ENCODE results near the gene RNF103. TPM values are rescaled to one million over a fixed set of nuclear protein-coding genes. Genes with fewer than 3 reads are reported as not detected.
"Not testable (repeated sequence)": the region's sequence is repeated elsewhere in the genome, so short reads cannot be mapped to it uniquely, and the experiment has no call there.

Gene RNF103
- total RNA-seq, 1 experiment from 2014 or later, result 13.4 TPM

GRCh38 chr2:86592547-86593230, 31.0 kb downstream of the RNF103 start:
- no peak for DNase-seq (ENCODE audit: low read depth, low spot score)

GRCh38 chr2:86589701-86590100, 34.0 kb downstream of the RNF103 start:
- in situ Hi-C loops (cut with HindIII; ENCODE audit: low pct_unique_long_range_greater_than_20kb, low sequenced_read_pairs); DNase-seq (ENCODE audit: low read depth, low spot score): not testable (repeated sequence)

More at GRCh38 chr2:86592547-86593230, 31.0 kb downstream of the RNF103 start:
- in situ Hi-C loops (cut with HindIII; ENCODE audit: low pct_unique_long_range_greater_than_20kb, low sequenced_read_pairs), result no loop called here

- in situ Hi-C loops (cut with HindIII; ENCODE audit: low pct_unique_long_range_greater_than_20kb, low sequenced_read_pairs), result no loop called here
- no peak for DNase-seq (ENCODE audit: low read depth, low spot score)
Measured at GRCh38 chr2:86584151-86584913, 39.3 kb downstream of the RNF103 start.

- DNase-seq (ENCODE audit: low read depth, low spot score), result no peak
- in situ Hi-C loops (cut with HindIII; ENCODE audit: low pct_unique_long_range_greater_than_20kb, low sequenced_read_pairs), result no loop called here
Measured at GRCh38 chr2:86580560-86580959, 43.1 kb downstream of the RNF103 start.

GRCh38 chr2:86577817-86578456, 45.7 kb downstream of the RNF103 start:
- no peak for DNase-seq (ENCODE audit: low read depth, low spot score)
- in situ Hi-C loops (cut with HindIII; ENCODE audit: low pct_unique_long_range_greater_than_20kb, low sequenced_read_pairs), result no loop called here

- no peak for DNase-seq (ENCODE audit: low read depth, low spot score)
- in situ Hi-C loops (cut with HindIII; ENCODE audit: low pct_unique_long_range_greater_than_20kb, low sequenced_read_pairs), result no loop called here
Measured at GRCh38 chr2:86570059-86570458, 53.6 kb downstream of the RNF103 start.

- DNase-seq (ENCODE audit: low read depth, low spot score), result no peak
- in situ Hi-C loops (cut with HindIII; ENCODE audit: low pct_unique_long_range_greater_than_20kb, low sequenced_read_pairs), result no loop called here
Measured at GRCh38 chr2:86566821-86567190, 56.9 kb downstream of the RNF103 start.

- DNase-seq (ENCODE audit: low read depth, low spot score), result no peak
- in situ Hi-C loops (cut with HindIII; ENCODE audit: low pct_unique_long_range_greater_than_20kb, low sequenced_read_pairs), result no loop called here
Measured at GRCh38 chr2:86566158-86566820, 57.4 kb downstream of the RNF103 start.

- in situ Hi-C loops (cut with HindIII; ENCODE audit: low pct_unique_long_range_greater_than_20kb, low sequenced_read_pairs), result no loop called here
- no peak for DNase-seq (ENCODE audit: low read depth, low spot score)
Measured at GRCh38 chr2:86563650-86564061, 60.0 kb downstream of the RNF103 start.

- DNase-seq (ENCODE audit: low read depth, low spot score), result peak; percentile 99
- in situ Hi-C loops (cut with HindIII; ENCODE audit: low pct_unique_long_range_greater_than_20kb, low sequenced_read_pairs), result no loop called here
Measured at GRCh38 chr2:86562922-86563649, 60.6 kb downstream of the RNF103 start, which contains the start of gene CHMP3. Gene CHMP3 (minus strand): TSS chr2:86563443. CDS start chr2:86563348, 95 bp downstream.

GRCh38 chr2:86562485-86562921, 61.2 kb downstream of the RNF103 start:
- in situ Hi-C loops (cut with HindIII; ENCODE audit: low pct_unique_long_range_greater_than_20kb, low sequenced_read_pairs), result no loop called here

GRCh38 chr2:86557836-86558235, 65.8 kb downstream of the RNF103 start:
- in situ Hi-C loops (cut with HindIII; ENCODE audit: low pct_unique_long_range_greater_than_20kb, low sequenced_read_pairs), result no loop called here
- no peak for DNase-seq (ENCODE audit: low read depth, low spot score)

More at GRCh38 chr2:86562485-86562921, 61.2 kb downstream of the RNF103 start:
- DNase-seq (ENCODE audit: low read depth, low spot score), result no peak

- in situ Hi-C loops (cut with HindIII; ENCODE audit: low pct_unique_long_range_greater_than_20kb, low sequenced_read_pairs), result no loop called here
- no peak for DNase-seq (ENCODE audit: low read depth, low spot score)
Measured at GRCh38 chr2:86556508-86556907, 67.2 kb downstream of the RNF103 start.

Other genes starting within 250 kb of the RNF103 start
- 35.6 and 45.1 TPM in 2 replicates for gene KDM3A, start 182.5 kb downstream of the RNF103 start, total RNA-seq (2014; rRNA removed; shearing (Covaris generic))
- gene CHMP3, start 60.4 kb downstream of the RNF103 start, total RNA-seq (2014; rRNA removed; shearing (Covaris generic)), result 94.2 and 116 TPM in 2 replicates
- 61.8 and 62.1 TPM in 2 replicates for gene RMND5A, start 96.4 kb upstream of the RNF103 start, total RNA-seq (2014; rRNA removed; shearing (Covaris generic))
- 0.13 and 0.18 TPM in 2 replicates for gene CD8A, start 167.0 kb upstream of the RNF103 start, total RNA-seq (2014; rRNA removed; shearing (Covaris generic))
- not detected in 2 replicates for gene CD8B, start 238.0 kb upstream of the RNF103 start, total RNA-seq (2014; rRNA removed; shearing (Covaris generic))